MM.1S (cell line): Measurements from ENCODE around the gene LMX1B.

ENCODE experiments used
- DNase-seq: peaks from one replicate; pipeline ENCODE4 v3.0.0-alpha.2; 2015
- H2AFZ ChIP-seq: fragments of 300-600 bp; sonication (generic); 2 replicates; pipeline ENCODE4 v1.6.0; 2016; ENCODE audit warnings: antibody characterized with exemption, low read length
- H3F3A ChIP-seq: fragments of 300-600 bp; sonication (generic); 2 replicates; pipeline ENCODE4 v1.6.1; 2016; ENCODE audit warnings: mild to moderate bottlenecking, antibody characterized with exemption, low read length, moderate library complexity, mixed read lengths; ENCODE audit not compliant: insufficient read depth
- H3K27ac ChIP-seq: fragments of 300-600 bp; sonication (generic); 2 replicates; pipeline ENCODE4 v1.5.1; 2016; ENCODE audit warnings: mild to moderate bottlenecking, low read length
- H3K27me3 ChIP-seq: fragments of 300-600 bp; sonication (generic); replicated peaks from 2 replicates; pipeline ENCODE4 v1.6.0; 2016; ENCODE audit warnings: low read length; ENCODE audit not compliant: insufficient read depth
- H3K36me3 ChIP-seq: fragments of 300-600 bp; sonication (generic); replicated peaks from 2 replicates; pipeline ENCODE4 v1.6.1; 2016; ENCODE audit warnings: mild to moderate bottlenecking, low read length, mixed read lengths; ENCODE audit not compliant: insufficient read depth
- H3K4me1 ChIP-seq: fragments of 300-600 bp; sonication (generic); 2 replicates; pipeline ENCODE4 v1.6.1; 2016; ENCODE audit warnings: low read length, mixed read lengths
- H3K4me2 ChIP-seq: fragments of 300-600 bp; sonication (generic); 2 replicates; pipeline ENCODE4 v1.6.0; 2016; ENCODE audit warnings: low read depth, low read length
- H3K4me3 ChIP-seq: fragments of 300-600 bp; sonication (generic); 2 replicates; pipeline ENCODE4 v1.5.1; 2016; ENCODE audit warnings: low read length, mixed read lengths
- H3K79me2 ChIP-seq: fragments of 300-600 bp; sonication (generic); 2 replicates; pipeline ENCODE4 v1.6.1; 2016; ENCODE audit warnings: mixed run types, low read length, mixed read lengths
- H3K9ac ChIP-seq: fragments of 300-600 bp; sonication (generic); 2 replicates; pipeline ENCODE4 v1.6.1; 2016; ENCODE audit warnings: low read length, mixed read lengths
- H3K9me2 ChIP-seq: fragments of 300-600 bp; sonication (generic); replicated peaks from 2 replicates; pipeline ENCODE4 v1.6.1; 2016; ENCODE audit warnings: mild to moderate bottlenecking, low read length, mixed read lengths; ENCODE audit not compliant: insufficient read depth
- H3K9me3 ChIP-seq: fragments of 300-600 bp; sonication (generic); replicated peaks from 2 replicates; pipeline ENCODE4 v1.6.1; 2016; ENCODE audit warnings: mild to moderate bottlenecking, low read length, mixed read lengths; ENCODE audit not compliant: insufficient read depth
- H4K20me1 ChIP-seq: fragments of 300-600 bp; sonication (generic); 2 replicates; pipeline ENCODE4 v1.6.1; 2016; ENCODE audit warnings: mild to moderate bottlenecking, low read length, moderate library complexity, mixed read lengths; ENCODE audit not compliant: insufficient read depth
- CTCF ChIP-seq: fragments of 300-600 bp; sonication (generic); IDR thresholded peaks from 2 replicates; pipeline ENCODE4 v1.5.1; 2016; ENCODE audit warnings: antibody characterized with exemption, low read length, mixed read lengths
- EZH2 ChIP-seq: fragments of 300-600 bp; sonication (generic); optimal IDR thresholded peaks from 2 replicates; pipeline ENCODE3; 2017; ENCODE audit warnings: low read depth, mild to moderate bottlenecking, antibody characterized with exemption, low read length, mixed read lengths
- EZH2phosphoT487 ChIP-seq: fragments of 300-600 bp; sonication (generic); IDR thresholded peaks from 2 replicates; pipeline ENCODE4 v1.6.1; 2018; ENCODE audit warnings: antibody characterized with exemption, low read length

LMX1B gene

GRCh38 chr9:126692759-126693427 lies 79.2 kb downstream of the LMX1B start:
- no peak overlapping the region for H3K9ac ChIP-seq
- H2AFZ ChIP-seq = no peak overlapping the region
- no peak overlapping the region for H3K4me3 ChIP-seq
- DNase-seq = no peak
- no peaks in the 10 kb centered on the region for H3K36me3 ChIP-seq
- no peaks in the 10 kb centered on the region for H3K9me2 ChIP-seq
- TF ChIP-seq EZH2 (no peak), CTCF (no peak), EZH2phosphoT487 (no peak)
- no peaks in the 10 kb centered on the region for H3K79me2 ChIP-seq
- peaks cover 95% of the 10 kb centered on the region for H3K27me3 ChIP-seq
- H3K4me2 ChIP-seq = no peak overlapping the region
- H3K4me1 ChIP-seq = no peaks in the 10 kb centered on the region
- no peaks in the 10 kb centered on the region for H3K9me3 ChIP-seq
- no peaks in the 10 kb centered on the region for H3F3A ChIP-seq
- H3K27ac ChIP-seq = no peak overlapping the region
- H4K20me1 ChIP-seq = no peaks in the 10 kb centered on the region

- Histone ChIP-seq H4K20me1 (no peaks in the 10 kb centered on the region), H3K4me3 (no peak overlapping the region), H3K27ac (no peak overlapping the region), H3K36me3 (no peaks in the 10 kb centered on the region), H3K4me1 (no peaks in the 10 kb centered on the region), H3K9me2 (no peaks in the 10 kb centered on the region), H3K27me3 (peaks cover 95% of the 10 kb centered on the region), H3F3A (no peaks in the 10 kb centered on the region), H3K9ac (no peak overlapping the region), H3K4me2 (no peak overlapping the region), H3K9me3 (no peaks in the 10 kb centered on the region), H2AFZ (no peak overlapping the region), H3K79me2 (no peaks in the 10 kb centered on the region)
- no peak for TF ChIP-seq CTCF
- no peak for TF ChIP-seq EZH2phosphoT487
- no peak for DNase-seq
These were observed 79.8 kb downstream of the LMX1B start for GRCh38 chr9:126693428-126693944.

- Histone ChIP-seq H3K9me2 (no peaks in the 10 kb centered on the region), H4K20me1 (no peaks in the 10 kb centered on the region), H3K9me3 (no peaks in the 10 kb centered on the region), H3K79me2 (no peaks in the 10 kb centered on the region), H3K27ac (no peak overlapping the region), H3K4me1 (no peaks in the 10 kb centered on the region), H3K27me3 (peaks cover 95% of the 10 kb centered on the region), H3K4me2 (no peak overlapping the region), H3K4me3 (no peak overlapping the region), H3K9ac (no peak overlapping the region), H3F3A (no peaks in the 10 kb centered on the region), H3K36me3 (no peaks in the 10 kb centered on the region), H2AFZ (no peak overlapping the region)
- TF ChIP-seq EZH2 (no peak), EZH2phosphoT487 (no peak), CTCF (no peak)
- DNase-seq = no peak
These were observed 80.7 kb downstream of the LMX1B start for GRCh38 chr9:126694206-126695081.
